Measurements from ENCODE around the gene FKBP5. TPM values are rescaled to one million over a fixed set of nuclear protein-coding genes. Genes with fewer than 3 reads are reported as not detected.

FKBP5 gene
- total RNA-seq, 4 donors from 2014 or later, result 247 to 296 (median 275) TPM

GRCh38 chr6:35647400-35647799 lies 41.3 kb downstream of the FKBP5 start:
- no peak for DNase-seq
- Histone ChIP-seq H3K4me1 (no peaks in the 10 kb centered on the region), H3K9me3 (no peaks in the 10 kb centered on the region), H3K4me3 (no peak overlapping the region), H3K27me3 (no peaks in the 10 kb centered on the region), H3K27ac (no peak overlapping the region), H3K36me3 (peaks cover 0 to 62% (median 0%) of the 10 kb centered on the region in 3 donors)
- TF ChIP-seq CTCF (IDR thresholded peaks at IDR 0.05) (no peak), POLR2A (IDR thresholded peaks at IDR 0.05) (no peak)

- Histone ChIP-seq H3K4me3 (no peak overlapping the region), H3K27ac (no peak overlapping the region), H3K36me3 (peaks cover 0 to 88% (median 8%) of the 10 kb centered on the region in 3 donors), H3K9me3 (no peaks in the 10 kb centered on the region), H3K27me3 (no peaks in the 10 kb centered on the region), H3K4me1 (no peaks in the 10 kb centered on the region)
- no peak for TF ChIP-seq POLR2A (IDR thresholded peaks at IDR 0.05)
- TF ChIP-seq CTCF (IDR thresholded peaks at IDR 0.05), result no peak
- no peak for DNase-seq
These were observed 45.6 kb downstream of the FKBP5 start for GRCh38 chr6:35643162-35643535.

GRCh38 chr6:35642471-35643161 lies 46.1 kb downstream of the FKBP5 start:
- Histone ChIP-seq H3K36me3 (peaks cover 0 to 90% (median 8%) of the 10 kb centered on the region in 3 donors), H3K4me1 (no peaks in the 10 kb centered on the region)

GRCh38 chr6:35640017-35640664 lies 48.6 kb downstream of the FKBP5 start:
- H3K4me3 ChIP-seq, result no peak overlapping the region
- H3K27me3 ChIP-seq, result no peaks in the 10 kb centered on the region
- H3K27ac ChIP-seq, result no peak overlapping the region
- no peak for DNase-seq
- H3K4me1 ChIP-seq, result no peaks in the 10 kb centered on the region
- H3K9me3 ChIP-seq, result no peaks in the 10 kb centered on the region
- peaks cover 0 to 96% (median 8%) of the 10 kb centered on the region in 3 donors for H3K36me3 ChIP-seq
- TF ChIP-seq POLR2A (IDR thresholded peaks at IDR 0.05) (no peak), CTCF (IDR thresholded peaks at IDR 0.05) (no peak)

More at GRCh38 chr6:35642471-35643161, 46.1 kb downstream of the FKBP5 start:
- TF ChIP-seq CTCF (IDR thresholded peaks at IDR 0.05), result no peak
- TF ChIP-seq POLR2A (IDR thresholded peaks at IDR 0.05), result no peak
- Histone ChIP-seq H3K27ac (no peak overlapping the region), H3K4me3 (no peak overlapping the region), H3K27me3 (no peaks in the 10 kb centered on the region), H3K9me3 (no peaks in the 10 kb centered on the region)
- DNase-seq, result no peak

- H3K36me3 ChIP-seq, result peaks cover 0 to 96% (median 8%) of the 10 kb centered on the region in 3 donors
- H3K4me1 ChIP-seq, result no peaks in the 10 kb centered on the region
- no peaks in the 10 kb centered on the region for H3K27me3 ChIP-seq
- TF ChIP-seq CTCF (IDR thresholded peaks at IDR 0.05) (no peak), POLR2A (IDR thresholded peaks at IDR 0.05) (no peak)
- H3K9me3 ChIP-seq, result no peaks in the 10 kb centered on the region
- no peak for DNase-seq
- H3K4me3 ChIP-seq, result no peak overlapping the region
- H3K27ac ChIP-seq, result no peak overlapping the region
These were observed 50.0 kb downstream of the FKBP5 start for GRCh38 chr6:35638679-35639078.
